WI38 (cell line): Measurements from ENCODE around the gene IQSEC1.

ENCODE experiments used
- H3K4me3 ChIP-seq: 2 replicates; pipeline ENCODE4 v1.5.1; 2011; ENCODE audit warnings: low read depth, mild to moderate bottlenecking, control low read depth, low read length
- TF ChIP-seq, protein P1 (sequence below): IDR thresholded peaks from 2 replicates; pipeline ENCODE4 v1.5.1; 2012; ENCODE audit warnings: low read depth, mild to moderate bottlenecking, control low read depth, low read length

The IQSEC1 gene

DNA sequence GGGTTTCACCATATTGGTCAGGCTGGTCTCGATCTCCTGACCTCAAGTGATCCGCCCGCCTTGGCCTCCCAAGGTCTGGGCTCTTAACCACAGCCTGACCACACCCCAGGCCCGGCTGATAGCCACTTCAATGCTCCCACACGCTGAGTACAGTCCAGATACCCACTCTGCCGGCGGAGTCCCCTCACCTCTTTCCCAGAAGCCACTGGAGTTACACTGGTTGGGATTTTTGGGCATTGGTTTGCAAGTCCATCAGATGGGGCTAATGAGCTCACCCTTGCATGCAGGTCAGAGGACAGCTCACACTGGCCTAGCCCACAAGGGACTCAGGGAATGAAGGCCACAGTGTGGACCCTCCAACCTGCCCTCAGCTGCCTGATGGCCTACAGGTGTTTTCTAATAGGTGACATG lies 60.1 kb downstream of the IQSEC1 start:
- no peak overlapping the region for H3K4me3 ChIP-seq
- TF ChIP-seq, protein P1, sequence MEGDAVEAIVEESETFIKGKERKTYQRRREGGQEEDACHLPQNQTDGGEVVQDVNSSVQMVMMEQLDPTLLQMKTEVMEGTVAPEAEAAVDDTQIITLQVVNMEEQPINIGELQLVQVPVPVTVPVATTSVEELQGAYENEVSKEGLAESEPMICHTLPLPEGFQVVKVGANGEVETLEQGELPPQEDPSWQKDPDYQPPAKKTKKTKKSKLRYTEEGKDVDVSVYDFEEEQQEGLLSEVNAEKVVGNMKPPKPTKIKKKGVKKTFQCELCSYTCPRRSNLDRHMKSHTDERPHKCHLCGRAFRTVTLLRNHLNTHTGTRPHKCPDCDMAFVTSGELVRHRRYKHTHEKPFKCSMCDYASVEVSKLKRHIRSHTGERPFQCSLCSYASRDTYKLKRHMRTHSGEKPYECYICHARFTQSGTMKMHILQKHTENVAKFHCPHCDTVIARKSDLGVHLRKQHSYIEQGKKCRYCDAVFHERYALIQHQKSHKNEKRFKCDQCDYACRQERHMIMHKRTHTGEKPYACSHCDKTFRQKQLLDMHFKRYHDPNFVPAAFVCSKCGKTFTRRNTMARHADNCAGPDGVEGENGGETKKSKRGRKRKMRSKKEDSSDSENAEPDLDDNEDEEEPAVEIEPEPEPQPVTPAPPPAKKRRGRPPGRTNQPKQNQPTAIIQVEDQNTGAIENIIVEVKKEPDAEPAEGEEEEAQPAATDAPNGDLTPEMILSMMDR: no peak

DNA sequence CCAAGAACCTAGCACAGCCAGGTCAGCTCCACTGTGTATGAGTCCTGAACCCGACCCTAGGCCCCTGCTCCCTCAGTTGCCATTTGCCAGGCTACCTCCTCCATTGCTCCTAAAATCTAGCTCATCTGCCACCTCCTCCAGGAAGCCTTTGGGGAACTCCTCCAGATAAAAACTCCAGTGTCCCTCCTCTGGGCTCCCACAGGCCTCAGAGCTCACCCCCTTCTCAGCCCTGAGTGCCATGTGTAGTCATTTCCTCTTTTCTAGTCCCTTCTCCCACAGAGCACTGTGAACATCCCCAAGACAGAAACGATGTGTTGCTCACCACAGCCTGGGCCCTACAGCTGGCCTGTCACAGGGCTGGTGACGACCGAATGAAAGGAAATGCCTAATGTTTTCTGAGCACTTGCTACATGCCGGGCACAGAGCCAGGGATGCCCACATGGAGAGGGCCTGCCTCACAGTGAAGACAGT lies 61.0 kb downstream of the IQSEC1 start:
- H3K4me3 ChIP-seq: no peak overlapping the region
- TF ChIP-seq, protein P1: no peak

DNA sequence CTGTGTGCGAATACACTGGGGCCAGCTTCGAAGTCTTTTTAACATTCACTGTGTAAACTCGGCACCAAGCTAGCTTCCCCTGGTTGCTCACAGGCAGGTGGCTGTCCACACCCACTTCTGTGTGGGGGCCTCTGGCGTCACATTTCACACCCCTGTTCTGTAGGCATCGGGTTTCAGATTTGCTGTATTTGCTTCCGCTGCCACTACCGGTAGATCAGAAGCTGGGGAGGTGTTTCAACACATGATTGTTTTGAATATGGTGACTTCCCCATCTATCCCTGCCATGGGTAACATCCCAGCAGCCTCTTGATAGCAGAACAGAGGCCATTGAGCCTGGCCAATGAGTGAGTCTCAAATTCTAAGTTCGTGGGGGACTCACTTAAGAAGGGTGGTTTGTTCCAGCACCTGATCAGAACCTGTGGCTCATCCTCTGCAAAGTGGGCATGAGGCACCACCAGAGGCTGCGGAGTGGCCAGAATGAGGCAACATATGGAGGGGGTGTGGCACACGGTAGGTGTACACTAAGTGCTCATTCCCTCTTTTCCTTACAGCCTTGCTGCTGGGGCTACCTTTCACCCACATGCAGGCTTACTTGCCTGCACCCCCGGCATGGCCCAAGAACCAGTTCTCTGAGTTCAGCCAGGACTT lies 61.5 kb downstream of the IQSEC1 start:
- TF ChIP-seq, protein P1: no peak
- H3K4me3 ChIP-seq: no peak overlapping the region

DNA sequence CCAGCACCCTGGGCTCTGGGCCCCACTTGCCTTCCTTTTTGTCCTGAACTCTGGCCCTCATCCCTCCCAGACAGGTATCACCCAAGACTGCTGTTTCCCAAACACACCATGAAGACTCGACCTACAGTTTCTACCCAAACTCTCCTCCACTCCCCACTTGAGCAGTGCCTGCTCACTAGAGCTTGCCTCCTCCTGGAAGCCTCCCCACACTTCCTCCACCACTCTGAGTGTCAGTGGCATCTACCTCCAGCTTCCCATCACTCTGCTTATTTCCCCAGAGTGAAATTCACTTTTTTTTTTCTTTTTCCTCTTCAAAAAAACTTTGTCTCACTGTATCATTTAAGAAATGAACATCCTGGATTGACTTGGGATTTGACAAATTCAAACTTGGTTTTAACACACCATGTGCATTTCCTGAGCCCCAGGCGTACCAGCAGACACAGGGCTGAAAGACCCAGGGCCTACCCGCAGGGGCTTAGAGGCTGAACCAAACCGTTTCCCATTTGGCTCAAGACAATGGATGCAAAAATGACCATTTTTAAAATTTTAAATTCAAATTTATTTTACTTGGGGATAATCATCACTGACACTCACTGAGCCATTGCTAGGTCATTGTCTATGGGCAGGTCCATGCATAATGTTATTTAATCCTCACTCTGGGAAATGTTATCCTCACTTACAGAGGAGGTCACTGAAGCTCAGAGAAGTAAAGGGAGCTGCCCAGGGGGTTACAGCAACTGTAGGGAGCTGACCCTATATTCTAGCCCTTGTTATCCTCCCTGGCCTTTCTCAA lies 62.3 kb downstream of the IQSEC1 start:
- no peak overlapping the region for H3K4me3 ChIP-seq
- TF ChIP-seq, protein P1: no peak

DNA sequence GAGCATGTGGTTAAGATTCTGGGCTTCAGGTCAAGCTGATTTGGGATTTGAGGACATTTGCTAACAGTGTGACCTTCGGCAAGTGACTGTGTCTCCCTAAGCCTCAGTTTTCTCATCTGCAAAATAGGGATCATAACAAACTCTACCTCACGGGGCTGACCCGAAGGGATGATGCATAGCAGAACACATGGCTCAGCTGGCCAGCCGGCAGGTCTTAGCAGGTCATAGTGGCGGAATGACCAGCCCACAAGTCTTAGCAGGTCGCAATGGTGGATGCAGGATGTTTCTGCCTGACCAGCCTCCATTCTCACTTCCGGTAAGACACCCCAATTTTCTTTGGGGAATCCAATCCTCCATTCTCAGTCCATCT lies 63.3 kb downstream of the IQSEC1 start:
- TF ChIP-seq, protein P1: no peak

DNA sequence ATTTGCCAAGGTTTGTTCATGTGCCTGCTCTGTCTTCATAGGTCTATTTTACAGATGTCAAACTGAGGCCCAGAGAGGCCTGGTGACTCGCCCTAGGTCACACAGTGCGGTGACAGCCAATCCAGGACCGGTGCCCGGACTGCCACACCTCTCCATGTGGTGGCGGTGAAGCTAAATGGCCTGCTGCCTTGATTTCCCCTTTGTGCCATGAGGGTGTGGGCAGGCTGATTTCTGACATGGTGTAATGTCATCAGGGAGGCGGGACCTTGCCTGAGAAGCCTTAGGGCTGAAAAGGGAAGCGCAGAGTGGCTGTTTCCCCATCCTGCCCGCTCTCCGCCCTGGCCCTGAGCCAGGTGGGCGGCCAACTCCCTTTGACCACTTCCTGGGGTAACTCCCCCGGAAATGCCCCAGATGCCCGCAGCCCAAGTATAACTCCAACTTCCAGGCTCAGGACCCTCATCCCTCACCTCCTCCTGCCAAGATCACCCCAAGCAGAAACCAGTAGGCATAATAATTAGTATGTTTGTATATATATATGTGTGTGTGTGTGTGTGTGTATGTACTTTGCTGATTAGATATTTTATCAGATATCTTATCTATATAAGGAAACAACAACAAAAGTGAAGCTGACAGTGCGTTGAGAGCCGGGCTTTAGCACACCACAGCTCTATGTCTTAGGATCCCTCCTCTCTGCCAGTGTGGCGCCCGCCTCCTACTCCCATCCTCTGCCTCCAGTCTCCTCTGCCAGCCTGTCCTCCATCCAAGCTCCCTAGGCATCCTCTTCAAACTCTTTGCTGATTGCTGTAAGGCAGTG lies 63.9 kb downstream of the IQSEC1 start:
- H3K4me3 ChIP-seq: no peak overlapping the region

More for the DNA sequence above, 63.3 kb downstream of the IQSEC1 start:
- no peak overlapping the region for H3K4me3 ChIP-seq

More for the DNA sequence above, 63.9 kb downstream of the IQSEC1 start:
- TF ChIP-seq, protein P1: no peak
